ENCODE measurements around the gene PTGDS. TPM values are rescaled to one million over a fixed set of nuclear protein-coding genes. Genes with fewer than 3 reads are reported as not detected.

The PTGDS gene
- total RNA-seq, 8 experiments from 2014 or later = 1.2 to 273 (median 12.3) TPM

DNA sequence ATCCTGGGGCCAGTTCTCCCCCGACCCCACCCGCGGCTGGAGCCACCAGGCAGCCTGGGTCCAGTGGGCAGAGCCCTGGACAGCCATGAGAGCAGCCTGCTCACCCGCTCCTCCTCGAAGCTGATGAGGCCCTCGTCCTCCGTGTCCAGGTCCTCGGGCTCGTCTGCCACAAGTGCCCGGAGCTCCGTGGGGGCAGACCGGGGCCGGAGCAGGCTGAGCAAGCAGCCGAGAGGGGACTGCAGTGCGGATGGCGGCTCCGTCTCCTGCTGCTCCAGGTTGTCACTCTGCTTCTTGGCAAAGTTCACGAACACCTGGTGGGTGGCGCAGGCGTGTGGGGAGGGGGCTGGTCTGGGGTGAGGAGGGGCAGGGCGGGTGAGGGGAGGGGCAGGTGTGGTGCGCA is 31.0 kb downstream of the PTGDS start:
- peak in 1 of 8 experiments; percentile 5 for ATAC-seq (replicated peaks in 6 of 8)
- no peak overlapping the region for H3K27ac ChIP-seq
- H3K4me1 ChIP-seq (replicated peaks in 1 of 2) = no peaks in the 10 kb centered on the region
- WGBS, 10 experiments = 100% methylated on average over 2 of the region's 22 CpGs; no CpG with 5 or more reads in 9 of the 10 experiments
- in situ Hi-C loops (cut with MboI; ENCODE audit: low pct_unique_long_range_greater_than_20kb in 2 of 9, low sequenced_read_pairs in 9 of 9, unreplicated experiment in 9 of 9) = no loop called here
- no peak overlapping the region for H3K4me3 ChIP-seq

DNA sequence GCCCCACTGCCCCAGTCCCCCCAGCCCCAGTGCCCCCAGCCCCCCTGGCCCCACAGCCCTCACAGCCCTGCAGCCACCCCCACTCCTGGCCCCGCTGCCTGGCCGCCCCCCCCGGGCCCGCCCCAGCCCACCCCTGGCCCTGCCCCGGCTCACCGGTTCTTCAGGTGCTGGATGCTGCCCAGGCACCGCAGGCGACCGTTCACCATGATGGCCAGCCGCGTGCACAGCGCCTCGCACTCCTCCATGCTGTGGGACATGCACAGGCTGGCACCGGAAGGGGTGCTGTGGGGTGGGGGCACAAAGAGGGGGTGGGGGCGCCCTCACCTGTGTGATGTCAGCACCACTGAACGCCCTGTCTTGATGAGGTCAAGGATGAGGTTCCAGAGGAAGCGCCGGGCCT is 31.9 kb downstream of the PTGDS start:
- no peak overlapping the region for H3K4me3 ChIP-seq
- in situ Hi-C loops (cut with MboI; ENCODE audit: low pct_unique_long_range_greater_than_20kb in 2 of 9, low sequenced_read_pairs in 9 of 9, unreplicated experiment in 9 of 9) = no loop called here
- H3K4me1 ChIP-seq (replicated peaks in 1 of 2) = no peaks in the 10 kb centered on the region
- ATAC-seq (replicated peaks in 6 of 8) = no peak
- no CpG with 5 or more reads among the region's 18 CpGs for WGBS, 10 experiments
- H3K27ac ChIP-seq = no peak overlapping the region

DNA sequence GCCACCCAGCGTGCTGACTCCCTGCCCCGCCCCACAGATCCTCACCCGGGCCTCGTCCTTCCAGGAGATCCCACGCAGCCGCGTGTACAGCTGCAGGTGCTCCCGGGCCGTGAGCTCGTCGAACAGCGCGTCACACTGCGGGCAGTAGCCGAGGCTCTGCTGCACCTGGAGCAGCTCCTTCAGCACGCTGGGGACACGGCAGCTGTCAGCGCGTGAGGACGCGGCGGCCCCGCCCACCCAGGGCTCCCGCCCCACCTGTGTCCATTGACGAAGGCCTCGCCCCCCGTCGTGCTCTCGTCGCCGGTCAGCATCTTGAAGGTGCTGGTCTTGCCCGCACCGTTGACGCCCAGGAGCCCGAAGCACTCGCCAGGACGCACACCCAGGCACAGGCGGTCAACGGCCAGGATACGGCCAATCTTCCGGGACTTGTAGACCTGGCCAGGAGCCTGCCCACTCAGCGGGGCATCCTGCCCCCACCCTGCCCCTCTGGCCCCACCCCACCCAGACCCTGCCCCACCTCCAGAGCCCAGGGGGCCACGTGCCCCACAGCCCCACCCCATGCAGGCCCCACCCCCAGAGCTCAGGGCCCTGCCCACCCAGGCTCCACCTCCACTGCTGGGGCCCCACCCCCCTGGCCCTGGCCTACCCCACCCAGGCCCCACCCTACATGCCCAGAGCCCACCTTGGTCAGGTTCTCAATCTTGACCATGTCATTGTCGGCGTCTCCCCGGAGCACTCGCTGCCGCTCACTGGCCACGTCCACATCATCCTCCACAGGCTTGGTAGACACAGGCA is 32.8 kb downstream of the PTGDS start:
- in situ Hi-C loops (cut with MboI; ENCODE audit: low pct_unique_long_range_greater_than_20kb in 2 of 9, low sequenced_read_pairs in 9 of 9, unreplicated experiment in 9 of 9) = no loop called here
- Histone ChIP-seq H3K27ac (no peak overlapping the region), H3K4me1 (replicated peaks in 1 of 2) (no peaks in the 10 kb centered on the region), H3K4me3 (no peak overlapping the region)
- no peak for ATAC-seq (replicated peaks in 6 of 8)
- 60% methylated on average over 1 of the region's 49 CpGs; no CpG with 5 or more reads in 9 of the 10 experiments for WGBS, 10 experiments

DNA sequence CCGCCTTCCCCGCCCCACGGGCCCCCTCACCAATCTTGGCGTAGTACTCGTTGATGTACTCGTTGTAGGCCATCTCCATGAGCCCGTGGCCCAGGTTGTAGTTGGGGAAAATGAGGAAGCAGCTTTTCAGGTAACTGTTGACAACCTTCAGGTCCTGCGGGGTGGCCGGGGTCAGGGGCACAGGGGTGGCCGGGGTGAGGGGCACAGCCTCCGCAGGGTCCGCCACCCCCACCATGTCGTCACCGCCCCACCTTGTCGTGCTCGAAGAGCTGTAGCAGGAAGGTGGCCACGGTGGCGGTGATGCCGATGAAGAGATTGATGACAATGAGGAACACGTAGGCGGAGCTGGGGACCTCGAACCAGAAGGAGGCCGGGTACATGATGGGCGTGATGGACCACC is 33.9 kb downstream of the PTGDS start:
- no peaks in the 10 kb centered on the region for H3K4me1 ChIP-seq (replicated peaks in 1 of 2)
- no peak overlapping the region for H3K4me3 ChIP-seq
- no peak for ATAC-seq (replicated peaks in 6 of 8)
- WGBS, 10 experiments = no CpG with 5 or more reads among the region's 24 CpGs
- H3K27ac ChIP-seq = no peak overlapping the region
- in situ Hi-C loops (cut with MboI; ENCODE audit: low pct_unique_long_range_greater_than_20kb in 2 of 9, low sequenced_read_pairs in 9 of 9, unreplicated experiment in 9 of 9) = no loop called here

DNA sequence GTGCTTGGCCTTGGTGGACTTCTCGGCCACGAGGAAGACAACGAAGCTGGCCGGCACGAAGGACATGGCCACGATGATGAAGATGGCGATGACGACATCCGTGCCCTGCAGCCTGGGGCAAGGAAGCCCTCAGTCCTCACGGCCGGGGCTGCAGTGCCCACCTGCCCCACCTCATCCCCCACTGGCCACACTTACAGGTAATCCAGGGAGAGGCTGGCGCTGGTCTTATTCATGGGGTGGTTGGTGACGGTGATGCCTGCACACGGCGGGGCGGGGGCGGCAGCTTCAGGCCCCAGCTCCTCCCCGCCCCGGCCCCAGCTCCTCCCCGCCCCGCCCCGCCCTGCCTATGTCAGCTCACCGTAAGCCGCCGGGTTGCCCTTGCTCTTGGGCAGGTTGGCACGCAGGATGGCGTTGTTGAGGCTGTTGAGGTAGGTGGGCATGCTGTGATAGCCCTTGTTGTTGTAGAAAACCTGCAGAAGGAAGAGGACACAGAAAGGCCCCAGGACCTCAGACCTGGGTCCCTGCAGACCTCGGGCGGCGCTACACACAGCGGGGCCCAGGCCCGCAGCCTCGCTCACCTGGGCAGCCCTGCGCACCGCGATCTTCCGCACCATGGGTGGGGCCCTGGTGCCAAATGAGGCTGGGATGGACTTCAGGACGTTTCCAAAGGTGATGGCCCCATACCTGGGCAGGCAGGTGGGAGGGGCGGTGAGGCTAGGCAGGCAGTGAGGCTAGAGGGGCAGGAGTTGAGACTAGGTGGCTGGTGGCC is 34.8 kb downstream of the PTGDS start:
- WGBS, 10 experiments = 0 to 100% (median 93%) methylated on average over 1 to 17 of the region's 39 CpGs; no CpG with 5 or more reads in 7 of the 10 experiments

DNA sequence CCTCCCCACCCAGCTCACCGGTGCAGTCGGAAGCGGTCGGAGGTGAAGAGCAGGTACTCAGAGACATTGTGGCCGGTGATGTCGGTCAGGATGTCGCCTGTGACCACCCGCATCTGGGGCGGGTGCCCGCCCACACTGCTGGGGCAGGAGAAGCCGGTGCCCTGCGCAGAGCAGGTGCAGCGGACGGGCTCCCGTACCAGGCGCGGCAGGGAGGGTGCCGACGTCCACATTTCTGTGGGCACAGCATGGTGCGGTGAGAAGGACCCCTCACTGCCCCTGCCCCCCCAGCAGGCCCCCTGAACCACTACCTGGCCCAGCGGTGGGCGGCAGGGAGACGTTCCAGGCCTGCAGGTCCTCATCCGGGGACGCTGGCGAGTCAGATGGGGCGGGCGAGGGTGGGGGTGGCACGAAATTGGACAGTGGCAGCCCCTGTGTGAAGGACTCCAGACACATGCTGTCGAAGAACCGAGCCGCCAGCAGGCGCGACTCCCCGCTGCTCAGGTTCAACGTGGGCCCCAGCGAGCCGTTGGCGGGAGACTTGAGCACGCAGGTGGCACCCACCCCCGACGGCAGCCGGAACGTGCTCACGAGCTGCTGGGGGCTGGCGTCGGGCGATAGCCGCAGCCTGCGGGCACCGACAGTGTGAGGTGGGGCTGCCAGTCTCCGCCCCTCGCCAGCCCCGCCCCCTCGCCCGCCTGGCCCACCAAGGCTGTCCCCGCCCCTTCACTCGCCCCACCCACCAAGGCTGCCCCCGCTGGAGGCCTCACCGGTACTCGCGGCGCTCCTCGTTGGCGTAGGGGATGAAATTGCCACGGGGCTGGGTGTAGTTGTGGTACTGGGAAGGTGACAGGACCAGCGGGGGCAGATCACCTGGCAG is 35.6 kb downstream of the PTGDS start:
- in situ Hi-C loops (cut with MboI; ENCODE audit: low pct_unique_long_range_greater_than_20kb in 2 of 9, low sequenced_read_pairs in 9 of 9, unreplicated experiment in 9 of 9) = no loop called here
- no peaks in the 10 kb centered on the region for H3K4me1 ChIP-seq (replicated peaks in 1 of 2)
- peak in 2 of 8 experiments; percentile 30 to 34 for ATAC-seq (replicated peaks in 6 of 8)
- no peak overlapping the region for H3K4me3 ChIP-seq
- no peak overlapping the region for H3K27ac ChIP-seq
- 93% methylated on average over 3 of the region's 67 CpGs; no CpG with 5 or more reads in 9 of the 10 experiments for WGBS, 10 experiments

More for the DNA sequence above, 34.8 kb downstream of the PTGDS start:
- Histone ChIP-seq H3K27ac (no peak overlapping the region), H3K4me3 (no peak overlapping the region), H3K4me1 (replicated peaks in 1 of 2) (no peaks in the 10 kb centered on the region)
- ATAC-seq (replicated peaks in 6 of 8) = no peak
- in situ Hi-C loops (cut with MboI; ENCODE audit: low pct_unique_long_range_greater_than_20kb in 2 of 9, low sequenced_read_pairs in 9 of 9, unreplicated experiment in 9 of 9) = no loop called here

DNA sequence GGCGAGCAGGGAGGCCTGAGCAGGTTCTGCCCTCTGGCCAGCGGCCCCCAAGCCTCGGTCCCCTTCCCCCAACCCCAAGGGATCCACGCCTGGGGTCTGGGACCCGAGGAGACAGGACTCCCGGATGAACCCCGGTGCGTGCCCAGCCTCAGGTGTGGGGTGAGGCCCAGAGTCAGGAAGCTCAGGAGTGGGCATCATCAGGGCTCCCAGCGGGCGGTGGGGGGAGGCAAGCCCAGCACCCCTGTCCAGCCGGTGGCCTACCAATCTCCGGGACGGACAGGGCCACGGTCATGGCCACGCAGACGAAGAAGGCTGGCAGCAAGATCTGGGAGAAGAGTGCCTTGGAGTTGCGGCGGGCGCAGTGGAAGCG is 36.3 kb downstream of the PTGDS start:
- ATAC-seq (replicated peaks in 6 of 8) = peak in 1 of 8 experiments; percentile 3
- Histone ChIP-seq H3K4me1 (replicated peaks in 1 of 2) (no peaks in the 10 kb centered on the region), H3K27ac (no peak overlapping the region), H3K4me3 (no peak overlapping the region)
- WGBS, 10 experiments = 93% methylated on average over 3 of the region's 20 CpGs; no CpG with 5 or more reads in 9 of the 10 experiments
- in situ Hi-C loops (cut with MboI; ENCODE audit: low pct_unique_long_range_greater_than_20kb in 2 of 9, low sequenced_read_pairs in 9 of 9, unreplicated experiment in 9 of 9) = no loop called here

DNA sequence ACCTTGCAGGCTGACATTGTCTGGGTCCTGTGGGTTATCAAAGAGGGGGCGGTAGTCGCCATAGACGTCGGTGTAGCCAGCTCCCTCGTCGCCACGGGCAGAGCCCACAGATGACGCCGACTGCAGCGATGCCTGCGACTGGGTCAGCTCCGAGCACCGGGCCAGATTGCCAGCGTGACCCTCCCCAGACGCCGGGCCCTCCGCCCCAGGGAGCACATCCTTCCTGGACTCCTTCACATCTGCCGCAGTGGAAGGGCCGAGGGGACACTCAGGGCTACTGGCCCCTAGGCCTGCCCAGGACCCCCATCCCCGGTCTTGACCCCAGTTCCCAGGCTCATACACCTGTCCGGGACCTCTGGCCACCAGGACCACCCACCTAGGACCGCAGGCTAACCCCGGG is 36.9 kb downstream of the PTGDS start:
- no CpG with 5 or more reads among the region's 23 CpGs for WGBS, 10 experiments
- H3K27ac ChIP-seq = no peak overlapping the region

DNA sequence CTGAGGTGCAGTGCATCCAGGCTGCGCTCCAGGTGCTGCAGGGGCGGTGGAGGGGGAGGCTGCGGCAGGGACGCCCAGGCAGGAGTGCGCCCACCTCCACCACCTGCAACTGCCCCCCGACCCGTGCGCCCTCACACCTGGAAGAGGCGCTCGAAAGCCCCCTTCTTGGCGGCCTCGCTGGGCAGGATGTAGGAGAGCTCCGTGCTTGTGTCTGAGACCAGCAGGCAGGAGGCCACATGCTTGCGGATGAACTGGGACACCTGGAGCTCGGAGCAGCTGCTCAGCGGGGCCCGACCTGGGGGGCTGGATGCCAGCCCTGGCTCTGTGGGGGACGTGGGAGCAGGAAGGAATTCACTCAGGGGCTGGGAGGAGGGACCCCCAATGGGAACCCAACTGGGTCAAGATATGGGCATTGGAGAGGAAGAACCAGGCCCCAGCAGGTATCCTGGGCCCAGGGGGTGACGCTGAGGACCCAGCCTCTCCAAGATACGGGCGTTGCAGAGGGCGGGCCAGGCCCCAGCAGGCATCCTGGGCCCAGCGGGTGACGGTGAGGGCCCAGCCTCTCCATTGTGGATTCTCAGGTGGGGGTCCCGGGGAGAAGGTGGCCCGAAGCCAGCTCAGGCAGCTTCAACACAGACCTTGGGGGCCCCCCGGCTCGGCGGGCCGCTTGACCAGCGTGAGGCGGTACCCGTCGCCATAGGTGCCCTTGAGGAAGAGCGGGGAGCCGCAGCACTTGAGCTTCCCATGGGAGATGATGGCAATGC is 37.7 kb downstream of the PTGDS start:
- 82 to 95% methylated on average over 4 of the region's 36 CpGs; no CpG with 5 or more reads in 8 of the 10 experiments for WGBS, 10 experiments
- no peaks in the 10 kb centered on the region for H3K4me1 ChIP-seq (replicated peaks in 1 of 2)
- H3K27ac ChIP-seq = no peak overlapping the region
- in situ Hi-C loops (cut with MboI; ENCODE audit: low pct_unique_long_range_greater_than_20kb in 2 of 9, low sequenced_read_pairs in 9 of 9, unreplicated experiment in 9 of 9) = no loop called here
- no peak for ATAC-seq (replicated peaks in 6 of 8)
- no peak overlapping the region for H3K4me3 ChIP-seq

More for the DNA sequence above, 36.9 kb downstream of the PTGDS start:
- ATAC-seq (replicated peaks in 6 of 8) = peak in 1 of 8 experiments; percentile 1
- H3K4me3 ChIP-seq = no peak overlapping the region
- H3K4me1 ChIP-seq (replicated peaks in 1 of 2) = no peaks in the 10 kb centered on the region
- in situ Hi-C loops (cut with MboI; ENCODE audit: low pct_unique_long_range_greater_than_20kb in 2 of 9, low sequenced_read_pairs in 9 of 9, unreplicated experiment in 9 of 9) = no loop called here

DNA sequence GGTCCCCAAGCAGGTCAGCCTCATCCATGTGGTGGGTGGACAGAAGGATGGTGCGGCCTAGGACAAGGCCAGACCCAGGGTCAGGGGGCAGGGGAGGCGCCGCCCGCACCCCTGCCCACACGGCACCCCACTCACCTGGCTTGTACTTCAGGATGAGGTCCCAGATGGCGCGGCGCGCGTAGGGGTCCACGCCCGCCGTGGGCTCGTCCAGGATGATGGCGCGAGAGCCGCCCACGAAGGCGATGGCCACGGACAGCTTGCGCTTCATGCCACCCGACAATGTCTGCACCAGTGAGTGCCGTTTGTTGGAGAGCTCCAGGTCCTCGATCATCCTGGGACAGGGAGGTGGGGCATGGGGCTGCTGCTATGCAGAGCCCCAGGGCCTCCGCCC is 38.2 kb downstream of the PTGDS start:
- in situ Hi-C loops (cut with MboI; ENCODE audit: low pct_unique_long_range_greater_than_20kb in 2 of 9, low sequenced_read_pairs in 9 of 9, unreplicated experiment in 9 of 9) = no loop called here
- 98% methylated on average over 8 of the region's 25 CpGs; no CpG with 5 or more reads in 9 of the 10 experiments for WGBS, 10 experiments
- ATAC-seq (replicated peaks in 6 of 8) = no peak
- no peak overlapping the region for H3K4me3 ChIP-seq
- no peak overlapping the region for H3K27ac ChIP-seq
- no peaks in the 10 kb centered on the region for H3K4me1 ChIP-seq (replicated peaks in 1 of 2)

DNA sequence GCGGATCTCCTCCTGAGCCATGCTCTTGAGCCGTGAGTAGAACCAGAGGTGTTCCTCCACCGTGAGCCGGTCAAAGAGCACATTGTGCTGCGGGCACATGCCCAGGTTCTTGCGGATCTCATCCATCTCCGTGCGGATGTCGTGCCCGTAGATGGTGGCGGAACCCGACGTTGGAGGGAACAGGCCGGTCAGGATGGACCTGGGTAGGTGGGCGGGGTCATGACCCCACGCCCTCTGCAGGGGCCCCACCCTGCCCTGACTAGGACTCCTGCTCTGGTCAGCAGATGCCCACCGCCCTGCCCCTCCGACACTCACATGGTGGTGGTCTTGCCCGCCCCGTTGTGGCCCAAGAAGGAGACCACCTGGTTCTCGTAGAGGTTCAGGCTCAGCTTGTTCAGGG is 38.7 kb downstream of the PTGDS start:
- Histone ChIP-seq H3K4me3 (no peak overlapping the region), H3K27ac (no peak overlapping the region), H3K4me1 (replicated peaks in 1 of 2) (no peaks in the 10 kb centered on the region)
- 100% methylated on average over 3 of the region's 21 CpGs; no CpG with 5 or more reads in 9 of the 10 experiments for WGBS, 10 experiments
- in situ Hi-C loops (cut with MboI; ENCODE audit: low pct_unique_long_range_greater_than_20kb in 2 of 9, low sequenced_read_pairs in 9 of 9, unreplicated experiment in 9 of 9) = no loop called here
- ATAC-seq (replicated peaks in 6 of 8) = no peak

DNA sequence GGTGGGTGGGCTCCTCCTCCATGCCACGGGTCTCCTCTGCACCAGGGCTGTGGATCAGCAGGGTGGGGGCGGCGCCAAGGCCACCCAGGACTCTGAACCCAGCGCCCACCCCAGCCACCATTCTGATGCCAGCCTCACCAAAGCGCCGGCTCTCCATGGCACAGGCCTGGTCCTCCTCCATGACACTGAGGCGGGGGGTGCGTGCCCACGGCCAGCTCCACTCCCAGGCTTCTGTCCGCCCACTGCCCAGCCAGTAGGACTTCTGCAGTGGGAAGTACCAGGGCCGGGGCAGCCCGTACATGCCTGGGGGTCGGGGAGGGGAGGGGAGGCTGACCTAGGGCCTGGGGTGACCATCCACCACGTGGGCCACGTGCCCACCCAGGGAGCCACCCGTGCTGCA is 39.1 kb downstream of the PTGDS start:
- Histone ChIP-seq H3K4me3 (no peak overlapping the region), H3K27ac (no peak overlapping the region), H3K4me1 (replicated peaks in 1 of 2) (no peaks in the 10 kb centered on the region)
- no peak for ATAC-seq (replicated peaks in 6 of 8)
- in situ Hi-C loops (cut with MboI; ENCODE audit: low pct_unique_long_range_greater_than_20kb in 2 of 9, low sequenced_read_pairs in 9 of 9, unreplicated experiment in 9 of 9) = no loop called here
- 93% methylated on average over 3 of the region's 16 CpGs; no CpG with 5 or more reads in 9 of the 10 experiments for WGBS, 10 experiments
